ENCODE results near the gene GTPBP3. TPM values are rescaled to one million over a fixed set of nuclear protein-coding genes. Genes with fewer than 3 reads are reported as not detected.

Gene GTPBP3
- total and polyA plus RNA-seq, 2 of the 13 experiments (the other 11 are each of a cell fraction or from before 2014, with no cell fraction given): 17.5 to 30.0 TPM

GRCh38 chr19:17346109-17346671 is 8.8 kb downstream of the GTPBP3 start (continued):
- TF ChIP-seq, protein P1, sequence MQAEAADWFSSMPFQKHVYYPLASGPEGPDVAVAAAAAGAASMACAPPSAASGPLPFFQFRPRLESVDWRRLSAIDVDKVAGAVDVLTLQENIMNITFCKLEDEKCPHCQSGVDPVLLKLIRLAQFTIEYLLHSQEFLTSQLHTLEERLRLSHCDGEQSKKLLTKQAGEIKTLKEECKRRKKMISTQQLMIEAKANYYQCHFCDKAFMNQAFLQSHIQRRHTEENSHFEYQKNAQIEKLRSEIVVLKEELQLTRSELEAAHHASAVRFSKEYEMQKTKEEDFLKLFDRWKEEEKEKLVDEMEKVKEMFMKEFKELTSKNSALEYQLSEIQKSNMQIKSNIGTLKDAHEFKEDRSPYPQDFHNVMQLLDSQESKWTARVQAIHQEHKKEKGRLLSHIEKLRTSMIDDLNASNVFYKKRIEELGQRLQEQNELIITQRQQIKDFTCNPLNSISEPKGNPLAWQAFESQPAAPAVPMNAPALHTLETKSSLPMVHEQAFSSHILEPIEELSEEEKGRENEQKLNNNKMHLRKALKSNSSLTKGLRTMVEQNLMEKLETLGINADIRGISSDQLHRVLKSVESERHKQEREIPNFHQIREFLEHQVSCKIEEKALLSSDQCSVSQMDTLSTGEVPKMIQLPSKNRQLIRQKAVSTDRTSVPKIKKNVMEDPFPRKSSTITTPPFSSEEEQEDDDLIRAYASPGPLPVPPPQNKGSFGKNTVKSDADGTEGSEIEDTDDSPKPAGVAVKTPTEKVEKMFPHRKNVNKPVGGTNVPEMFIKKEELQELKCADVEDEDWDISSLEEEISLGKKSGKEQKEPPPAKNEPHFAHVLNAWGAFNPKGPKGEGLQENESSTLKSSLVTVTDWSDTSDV (CRISPR knock-in tag; IDR thresholded peaks at IDR 0.05): 0 out of 2 replicates have a peak, but pooled peaks have one; percentile 56
- peak; percentile 43; the same call in 1 of the 2 replicates for TF ChIP-seq GABPB1 (CRISPR knock-in tag; IDR thresholded peaks at IDR 0.05)
- no peak for TF ChIP-seq ZBTB42 (CRISPR knock-in tag; IDR thresholded peaks at IDR 0.05)
- peak; percentile 43; the same call in 1 of the 2 replicates for TF ChIP-seq SMC3 (IDR thresholded peaks at IDR 0.05; ENCODE audit: low read length)
- peak; percentile 26; the same call in 1 of the 2 replicates for TF ChIP-seq NFYC (CRISPR knock-in tag; IDR thresholded peaks at IDR 0.05)
- TF ChIP-seq ZNF709 (CRISPR knock-in tag; IDR thresholded peaks at IDR 0.05): 0 out of 2 replicates have a peak, but pooled peaks have one; percentile 25
- TF ChIP-seq, protein P2, sequence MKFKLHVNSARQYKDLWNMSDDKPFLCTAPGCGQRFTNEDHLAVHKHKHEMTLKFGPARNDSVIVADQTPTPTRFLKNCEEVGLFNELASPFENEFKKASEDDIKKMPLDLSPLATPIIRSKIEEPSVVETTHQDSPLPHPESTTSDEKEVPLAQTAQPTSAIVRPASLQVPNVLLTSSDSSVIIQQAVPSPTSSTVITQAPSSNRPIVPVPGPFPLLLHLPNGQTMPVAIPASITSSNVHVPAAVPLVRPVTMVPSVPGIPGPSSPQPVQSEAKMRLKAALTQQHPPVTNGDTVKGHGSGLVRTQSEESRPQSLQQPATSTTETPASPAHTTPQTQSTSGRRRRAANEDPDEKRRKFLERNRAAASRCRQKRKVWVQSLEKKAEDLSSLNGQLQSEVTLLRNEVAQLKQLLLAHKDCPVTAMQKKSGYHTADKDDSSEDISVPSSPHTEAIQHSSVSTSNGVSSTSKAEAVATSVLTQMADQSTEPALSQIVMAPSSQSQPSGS (CRISPR knock-in tag; IDR thresholded peaks at IDR 0.05): 0 out of 2 replicates have a peak, but pooled peaks have one; percentile 34
- peak; percentile 75 for TF ChIP-seq ELF1 (CRISPR knock-in tag; IDR thresholded peaks at IDR 0.05)
- TF ChIP-seq, protein P3, sequence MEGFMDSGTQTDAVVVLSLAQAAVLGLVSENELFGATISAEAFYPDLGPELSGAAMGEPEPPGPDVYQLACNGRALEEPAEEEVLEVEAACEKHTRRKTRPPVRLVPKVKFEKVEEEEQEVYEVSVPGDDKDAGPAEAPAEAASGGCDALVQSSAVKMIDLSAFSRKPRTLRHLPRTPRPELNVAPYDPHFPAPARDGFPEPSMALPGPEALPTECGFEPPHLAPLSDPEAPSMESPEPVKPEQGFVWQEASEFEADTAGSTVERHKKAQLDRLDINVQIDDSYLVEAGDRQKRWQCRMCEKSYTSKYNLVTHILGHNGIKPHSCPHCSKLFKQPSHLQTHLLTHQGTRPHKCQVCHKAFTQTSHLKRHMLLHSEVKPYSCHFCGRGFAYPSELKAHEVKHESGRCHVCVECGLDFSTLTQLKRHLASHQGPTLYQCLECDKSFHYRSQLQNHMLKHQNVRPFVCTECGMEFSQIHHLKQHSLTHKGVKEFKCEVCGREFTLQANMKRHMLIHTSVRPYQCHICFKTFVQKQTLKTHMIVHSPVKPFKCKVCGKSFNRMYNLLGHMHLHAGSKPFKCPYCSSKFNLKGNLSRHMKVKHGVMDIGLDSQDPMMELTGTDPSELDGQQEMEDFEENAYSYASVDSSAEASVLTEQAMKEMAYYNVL (CRISPR knock-in tag; IDR thresholded peaks at IDR 0.05; ENCODE audit: borderline replicate concordance): 0 out of 2 replicates have a peak, but pooled peaks have one; percentile 34
- TF ChIP-seq NAIF1 (CRISPR knock-in tag; IDR thresholded peaks at IDR 0.05; ENCODE audit: borderline replicate concordance): no peak
- TF ChIP-seq ZNF616 (CRISPR knock-in tag; IDR thresholded peaks at IDR 0.05; ENCODE audit: low read depth): no peak
- TF ChIP-seq ZFX (CRISPR knock-in tag; IDR thresholded peaks at IDR 0.05; ENCODE audit: low read depth): peak; percentile 36; the same call in 1 of the 2 replicates
- no peak for TF ChIP-seq TP53 (CRISPR knock-in tag; conservative IDR thresholded peaks at IDR 0.05)
- no peak for TF ChIP-seq MAFK (conservative IDR thresholded peaks at IDR 0.05 in 1 of 2, IDR thresholded peaks at IDR 0.05 in 1 of 2; ENCODE audit: low read length in 2 of 2)
- 0 out of 2 replicates have a peak, but pooled peaks have one; percentile 22 for TF ChIP-seq AHR (CRISPR knock-in tag; IDR thresholded peaks at IDR 0.05)
- TF ChIP-seq ZNF580 (CRISPR knock-in tag; IDR thresholded peaks at IDR 0.05; ENCODE audit: borderline replicate concordance, low read depth): 0 out of 2 replicates have a peak, but pooled peaks have one; percentile 21
- TF ChIP-seq FOXO1 (CRISPR knock-in tag; IDR thresholded peaks at IDR 0.05): 0 out of 2 replicates have a peak, but pooled peaks have one; percentile 56
- TF ChIP-seq TSC22D2 (CRISPR knock-in tag; IDR thresholded peaks at IDR 0.05; ENCODE audit: borderline replicate concordance): no peak
- TF ChIP-seq HMGXB4 (CRISPR knock-in tag; IDR thresholded peaks at IDR 0.05; ENCODE audit: borderline replicate concordance in 1 of 2, low read depth in 1 of 2): peak; percentile 28 to 65; a peak in 2 of 4 replicates
- TF ChIP-seq TMF1 (CRISPR knock-in tag; IDR thresholded peaks at IDR 0.05; ENCODE audit: low read depth): no peak
- TF ChIP-seq SMARCC2 (IDR thresholded peaks at IDR 0.05): no peak
